UCSD-AML1 (cell line): ENCODE measurements around the gene CELF6.
A peak's percentile ranks its signal among the peaks of the same experiment; 100 is the strongest.
"Not testable (repeated sequence)": the region's sequence is repeated elsewhere in the genome, so short reads cannot be mapped to it uniquely, and the experiment has no call there.

Experiments
- DNase-seq: peaks from one replicate; lab custom pipeline; 2025; ENCODE audit not compliant: unreplicated experiment; lab: John Stamatoyannopoulos, UW

The CELF6 gene

DNA sequence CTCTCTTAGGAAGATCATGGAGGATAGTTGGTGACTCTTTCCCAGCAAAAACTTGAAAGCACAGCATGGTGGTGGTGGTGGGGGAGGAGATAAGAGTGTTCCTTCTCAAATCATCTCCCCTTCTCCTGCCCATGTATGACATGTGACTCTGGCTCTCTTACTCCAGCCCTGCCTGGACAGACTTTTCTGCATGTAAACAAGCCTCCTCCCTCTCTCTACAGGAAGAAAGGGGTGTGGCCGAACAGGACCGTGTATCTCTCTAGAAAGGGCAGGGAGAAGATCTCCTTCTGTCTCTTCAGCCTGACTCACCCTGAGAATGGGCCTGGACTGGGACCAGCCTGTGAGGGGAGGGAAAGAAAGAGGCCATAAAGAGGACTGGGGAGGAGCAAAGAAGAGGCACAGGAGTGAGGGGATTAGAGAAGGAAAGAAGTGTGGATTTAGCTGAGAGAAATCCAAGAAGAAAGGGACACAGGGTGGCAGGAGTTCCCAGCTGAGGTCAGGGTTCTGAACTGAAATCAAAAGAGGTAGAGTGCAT, 1.5 kb downstream of the CELF6 start:
- no peak for DNase-seq

DNA sequence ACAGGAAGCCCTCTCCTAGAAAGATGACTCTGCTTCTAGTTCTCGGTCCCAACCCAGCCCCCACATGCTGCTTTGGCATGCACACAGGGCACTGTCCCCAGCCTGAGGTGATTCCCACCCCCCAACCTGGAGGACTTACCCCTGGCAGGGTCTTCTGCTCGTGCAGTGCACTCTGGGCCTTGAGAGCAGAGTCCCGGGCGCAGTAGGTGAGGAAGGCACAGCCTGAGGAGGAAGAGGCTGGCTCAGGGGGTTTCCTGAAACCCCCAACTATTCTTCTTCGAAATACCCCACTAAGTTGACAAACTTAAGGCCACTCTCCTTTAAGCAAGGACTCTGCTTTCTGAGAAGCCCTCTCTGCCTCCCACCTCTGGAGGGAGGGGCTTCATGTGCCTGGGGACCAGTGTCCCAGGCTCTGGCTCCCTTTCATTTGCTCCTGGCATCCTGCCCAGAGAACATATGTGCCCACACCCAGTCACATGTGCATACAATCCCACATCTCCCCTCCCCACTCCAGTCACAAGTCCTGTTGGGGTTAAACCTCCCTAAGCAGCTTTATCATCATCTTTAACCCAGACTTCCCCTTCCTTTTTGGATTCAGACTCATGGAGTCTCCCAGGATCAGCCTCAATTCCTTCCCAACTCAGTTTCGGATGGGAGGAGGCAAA, 4.1 kb downstream of the CELF6 start:
- no peak for DNase-seq

- DNase-seq, result no peak
Observed at GRCh38 chr15:72313881-72314280, 6.1 kb downstream of the CELF6 start.

- DNase-seq, result no peak
Observed at GRCh38 chr15:72313448-72313840, 6.5 kb downstream of the CELF6 start.

DNA sequence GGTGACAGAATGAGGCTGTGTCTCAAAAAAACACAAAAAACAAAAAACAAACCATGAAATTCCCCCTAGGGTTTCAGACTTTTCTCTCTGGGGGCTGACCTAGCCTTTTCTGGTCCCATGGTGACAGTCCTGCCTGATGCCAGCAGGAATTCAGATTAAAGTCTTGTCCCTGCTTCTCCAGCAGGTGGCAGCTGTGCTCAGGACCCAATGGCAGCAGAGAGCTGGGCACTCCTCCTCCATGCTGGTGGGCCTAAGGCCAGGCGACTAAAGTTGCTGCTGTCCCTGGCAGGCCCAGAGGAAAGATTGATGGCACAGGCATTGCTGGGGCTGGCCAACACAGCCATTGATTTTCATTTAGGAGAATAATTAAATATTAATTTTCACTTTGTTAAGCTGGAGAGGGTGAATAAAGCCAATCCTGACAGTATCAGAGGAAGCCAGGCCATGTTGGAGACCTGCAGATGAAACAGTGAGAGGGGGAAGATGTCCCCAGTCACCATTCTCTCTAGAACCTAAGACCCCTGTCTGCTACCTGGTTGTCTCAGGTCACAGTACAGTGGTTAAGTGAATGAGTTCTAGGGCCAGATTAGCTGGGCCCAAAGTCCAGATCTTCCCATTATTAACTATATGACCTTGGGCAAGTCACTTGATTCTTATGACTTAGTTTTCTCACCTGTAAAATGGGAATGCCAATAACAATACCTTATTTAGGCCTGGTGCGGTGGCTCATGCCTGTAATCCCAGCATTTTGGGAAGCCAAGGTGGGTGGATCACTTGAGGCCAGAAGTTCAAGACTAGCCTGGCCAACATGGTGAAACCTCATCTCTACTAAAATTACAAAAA, 7.1 kb downstream of the CELF6 start:
- peak; percentile 49 for DNase-seq

DNA sequence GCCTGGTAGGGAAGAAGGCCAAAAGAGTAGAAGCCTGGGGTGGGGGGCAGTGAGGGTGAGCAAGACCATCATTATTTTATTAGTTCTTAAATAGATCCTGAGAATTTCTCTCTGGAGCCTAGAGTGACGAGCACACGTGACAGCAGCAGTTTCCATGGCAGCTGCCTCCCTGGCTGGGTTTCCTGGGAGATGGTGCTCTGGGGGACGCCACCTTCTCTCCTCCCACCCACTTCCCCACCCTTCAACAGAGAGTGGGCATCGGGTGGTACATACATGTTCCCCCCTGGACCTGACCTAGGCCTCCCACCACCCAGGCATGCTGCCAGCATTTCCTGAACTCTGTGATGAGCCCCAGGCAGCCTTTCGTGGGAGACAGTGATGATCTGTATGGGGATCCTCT, 12.9 kb downstream of the CELF6 start:
- no peak for DNase-seq

- peak; percentile 18 for DNase-seq
Observed at GRCh38 chr15:72306211-72306785, 13.7 kb downstream of the CELF6 start.

DNA sequence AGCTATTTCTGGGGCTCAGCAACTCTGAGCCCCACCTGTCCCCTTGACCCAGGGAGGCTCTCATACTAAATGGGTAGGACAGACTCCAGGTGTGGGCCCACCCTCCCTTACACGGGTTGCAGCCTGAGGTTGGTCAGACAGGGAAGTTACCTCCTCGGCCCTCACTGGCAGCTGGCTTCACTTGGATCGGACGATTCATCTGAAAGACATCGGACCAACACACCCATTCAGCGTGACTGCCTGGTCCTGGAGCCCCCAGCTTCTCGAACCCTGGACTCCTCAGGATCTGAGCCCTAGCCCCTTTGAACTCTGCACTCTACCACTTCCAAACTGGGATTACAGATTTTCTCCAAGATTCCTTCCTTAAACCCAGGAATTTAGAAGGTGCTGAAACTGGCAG, 15.4 kb downstream of the CELF6 start:
- no peak for DNase-seq

DNA sequence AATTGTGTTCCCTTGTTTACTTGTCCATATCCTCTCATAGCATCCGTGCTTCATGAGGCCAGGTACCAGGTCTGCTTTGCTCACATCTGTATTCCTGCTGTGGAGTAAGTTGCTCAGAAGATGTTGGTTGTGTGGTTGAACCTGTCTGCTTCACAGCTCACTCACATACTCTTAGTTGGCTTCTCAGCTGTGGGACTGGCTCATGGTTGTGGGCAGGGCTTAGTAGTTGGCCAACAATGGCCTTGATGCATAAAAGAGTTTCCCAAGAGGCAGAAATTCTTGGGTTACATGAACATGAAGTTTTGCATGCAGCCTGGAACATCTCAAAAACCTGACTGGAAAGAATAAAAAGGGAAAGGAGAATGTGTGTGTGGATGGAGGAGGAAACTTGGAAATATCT, 17.0 kb downstream of the CELF6 start:
- DNase-seq, result no peak

- DNase-seq, result no peak
Observed at GRCh38 chr15:72289597-72290325, 30.2 kb downstream of the CELF6 start.

- DNase-seq, result no peak
Observed at GRCh38 chr15:72288796-72289596, 31.0 kb downstream of the CELF6 start.

DNA sequence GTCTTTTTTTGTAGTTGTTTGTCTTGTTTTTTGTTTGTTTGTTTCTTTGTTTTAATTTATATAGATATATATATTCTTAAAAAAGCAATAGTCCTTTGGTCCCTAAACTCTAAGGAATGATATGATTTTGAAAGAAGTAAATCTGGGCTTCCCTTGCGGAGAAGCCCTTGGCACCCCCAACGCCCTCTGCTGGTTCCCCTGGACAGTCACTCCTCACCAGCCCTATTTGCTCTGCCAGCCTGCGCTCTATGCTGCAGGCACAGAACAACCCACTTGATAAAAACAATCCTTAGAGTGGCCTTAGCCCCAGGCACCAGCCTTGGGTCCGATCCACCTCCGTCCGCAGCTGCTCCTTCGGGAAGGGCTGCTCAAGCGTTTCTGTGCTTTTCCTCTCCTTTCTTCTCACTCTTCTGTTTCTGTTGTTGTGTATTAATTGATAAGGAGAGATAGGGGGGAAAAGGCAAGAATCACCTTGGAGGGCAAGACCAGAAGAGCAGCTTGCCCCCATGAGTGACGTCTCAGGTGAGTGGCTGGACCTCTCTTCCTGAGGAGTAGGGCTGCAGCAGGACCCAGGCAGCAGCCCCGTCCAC, 33.9 kb downstream of the CELF6 start:
- DNase-seq, result peak; percentile 48

DNA sequence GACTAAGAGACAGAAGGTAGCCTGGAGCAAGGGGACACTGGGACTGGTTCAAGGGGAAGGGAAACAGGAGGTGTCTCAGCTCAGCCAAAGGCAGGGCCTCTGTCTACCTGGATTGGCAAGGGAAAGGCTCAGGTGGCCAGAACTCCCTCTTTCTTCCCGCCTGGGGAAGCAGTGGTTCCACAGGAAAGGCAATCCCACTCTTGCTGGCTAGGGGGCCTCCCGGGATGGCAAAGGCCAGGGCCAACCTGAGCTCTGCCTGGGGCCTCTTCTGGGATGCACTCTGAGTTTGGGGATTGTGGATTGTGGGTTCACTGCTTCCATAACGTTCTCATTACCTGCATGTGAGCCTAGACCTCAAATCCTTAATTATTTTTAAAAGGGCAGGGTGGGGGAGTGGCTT, 34.6 kb downstream of the CELF6 start:
- DNase-seq, result no peak

DNA sequence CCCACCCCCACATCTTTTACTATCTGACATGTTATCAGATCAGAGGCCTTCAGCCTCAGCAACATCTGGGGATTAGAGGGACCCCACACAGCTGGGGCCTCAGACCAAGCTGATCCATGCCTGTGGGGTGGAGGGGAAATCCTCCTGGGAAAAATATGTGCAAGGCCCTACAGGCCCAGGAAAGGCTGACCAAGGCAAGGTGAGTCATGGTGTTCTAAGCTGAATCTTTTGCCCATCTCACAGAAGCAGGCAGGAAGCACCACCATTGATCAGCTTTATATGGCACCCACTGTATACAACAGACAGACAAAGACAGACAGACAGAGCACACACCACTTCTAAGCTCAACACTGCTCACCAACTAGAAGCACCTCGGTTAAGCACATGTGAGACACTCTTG, 35.2 kb downstream of the CELF6 start:
- no peak for DNase-seq

GRCh38 chr15:72281713-72282112, 38.2 kb downstream of the CELF6 start:
- DNase-seq, result no peak

DNA sequence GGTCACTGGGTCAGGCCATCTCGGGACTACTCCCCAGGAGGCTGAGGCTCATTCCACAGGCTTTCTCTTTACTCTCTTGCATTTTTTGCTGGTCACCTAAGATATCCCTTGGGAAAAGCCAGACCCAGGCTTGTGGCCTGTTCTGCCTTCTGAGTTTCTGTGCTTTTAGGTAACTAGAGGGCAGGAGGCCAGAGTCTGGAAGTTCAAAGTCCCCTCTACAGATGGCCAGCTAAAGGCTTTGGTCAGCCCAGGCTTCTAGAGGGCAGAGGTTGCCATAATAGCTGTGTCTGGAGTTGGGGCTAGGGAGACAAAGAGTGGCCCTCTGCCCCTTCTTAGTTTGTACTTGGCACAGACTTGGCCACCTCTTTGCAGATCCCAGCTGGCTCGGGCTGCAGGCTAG, 39.2 kb downstream of the CELF6 start:
- no peak for DNase-seq

DNA sequence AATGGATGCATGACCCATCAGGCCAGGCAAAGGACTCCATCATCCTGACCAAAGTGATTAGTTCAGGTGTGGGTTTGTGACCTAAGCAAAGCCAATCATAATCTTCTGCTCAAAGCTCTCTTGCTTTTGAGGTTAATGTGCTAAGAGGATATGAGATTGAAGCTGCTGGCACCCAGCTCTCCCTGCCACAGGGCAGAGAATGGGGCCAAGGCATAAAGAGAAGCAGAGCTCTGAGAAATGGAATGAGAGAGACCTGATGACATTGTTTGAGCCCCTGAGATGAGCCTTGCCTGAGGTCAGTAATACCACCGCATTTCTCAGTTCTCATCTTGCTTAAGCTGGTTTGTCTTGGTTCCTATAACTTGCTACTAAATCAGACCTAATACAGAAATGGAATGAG, 41.2 kb downstream of the CELF6 start:
- no peak for DNase-seq

DNA sequence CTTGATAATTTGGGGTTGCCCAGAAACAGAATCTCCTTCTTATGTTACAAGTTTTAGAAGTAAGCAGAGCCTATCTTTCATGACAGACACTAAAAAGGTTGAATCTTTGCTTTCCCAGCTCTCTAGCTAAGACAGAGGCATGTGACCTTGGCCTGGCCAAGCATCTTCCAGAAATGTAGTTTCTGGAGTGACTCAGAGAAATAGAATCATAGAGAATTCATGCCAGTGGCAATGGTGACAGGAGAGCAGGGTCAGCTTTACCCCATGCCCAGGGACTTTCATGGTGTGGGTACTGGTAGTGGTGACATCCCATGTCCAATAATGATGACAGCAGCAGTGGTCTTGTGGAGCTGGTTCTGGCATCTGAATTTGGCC, 43.6 kb downstream of the CELF6 start:
- DNase-seq, result no peak

DNA sequence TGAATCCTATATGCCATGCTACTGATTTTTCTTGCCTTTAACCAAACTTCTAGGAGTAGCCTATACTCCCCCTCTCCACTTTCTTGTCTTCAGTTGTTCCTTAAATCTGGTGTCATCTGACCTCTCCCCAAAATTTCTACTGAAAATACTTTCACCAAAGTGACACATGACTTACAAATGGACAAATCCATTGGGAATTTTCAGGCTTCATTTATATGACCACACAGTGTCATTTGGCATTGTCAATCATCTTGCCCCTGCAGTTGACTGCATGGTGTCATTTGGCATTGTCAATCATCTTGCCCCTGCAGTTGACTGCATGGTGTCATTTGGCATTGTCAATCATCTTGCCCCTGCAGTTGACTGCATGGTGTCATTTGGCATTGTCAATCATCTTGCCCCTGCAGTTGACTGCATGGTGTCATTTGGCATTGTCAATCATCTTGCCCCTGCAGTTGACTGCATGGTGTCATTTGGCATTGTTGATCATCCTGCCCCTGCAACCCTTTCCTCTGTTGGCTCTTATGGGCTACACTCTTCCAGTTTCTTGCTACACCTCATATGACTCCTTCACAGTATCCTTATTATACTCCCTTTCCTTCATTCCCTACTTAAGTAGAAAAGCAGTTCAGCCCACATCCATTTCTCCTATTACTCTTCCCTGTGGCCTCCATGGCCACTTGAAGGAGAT, 44.2 kb downstream of the CELF6 start:
- not testable (repeated sequence) for DNase-seq

DNA sequence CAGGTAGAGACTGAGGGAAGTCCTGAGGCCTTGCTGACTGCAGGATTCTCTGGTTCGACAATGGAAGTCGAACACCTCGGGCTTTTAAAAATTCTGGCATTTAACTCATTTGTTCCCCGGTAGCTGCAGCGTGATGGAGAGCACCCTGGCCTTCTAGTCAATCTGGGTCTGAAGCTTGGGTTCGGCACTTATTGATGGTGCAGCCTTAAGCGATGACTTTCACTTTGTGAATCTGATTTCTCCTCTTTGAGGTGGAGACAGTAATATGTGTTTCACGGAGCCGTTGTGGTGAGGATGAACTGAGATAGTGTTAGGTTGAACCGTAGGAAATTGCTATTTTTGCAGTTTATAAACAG, 47.0 kb downstream of the CELF6 start:
- no peak for DNase-seq
